NT2/D1 (cell line): ENCODE results near the gene COG6.

Experiments used
- SUZ12 ChIP-seq: IDR thresholded peaks from 2 replicates; pipeline ENCODE4 v1.6.1; 2011; ENCODE audit not compliant: insufficient read length, insufficient read depth; ENCODE audit errors: extremely low read depth
- YY1 ChIP-seq: IDR thresholded peaks from 2 replicates; pipeline ENCODE4 v1.6.1; 2011; ENCODE audit not compliant: insufficient read length, insufficient read depth

DNA sequence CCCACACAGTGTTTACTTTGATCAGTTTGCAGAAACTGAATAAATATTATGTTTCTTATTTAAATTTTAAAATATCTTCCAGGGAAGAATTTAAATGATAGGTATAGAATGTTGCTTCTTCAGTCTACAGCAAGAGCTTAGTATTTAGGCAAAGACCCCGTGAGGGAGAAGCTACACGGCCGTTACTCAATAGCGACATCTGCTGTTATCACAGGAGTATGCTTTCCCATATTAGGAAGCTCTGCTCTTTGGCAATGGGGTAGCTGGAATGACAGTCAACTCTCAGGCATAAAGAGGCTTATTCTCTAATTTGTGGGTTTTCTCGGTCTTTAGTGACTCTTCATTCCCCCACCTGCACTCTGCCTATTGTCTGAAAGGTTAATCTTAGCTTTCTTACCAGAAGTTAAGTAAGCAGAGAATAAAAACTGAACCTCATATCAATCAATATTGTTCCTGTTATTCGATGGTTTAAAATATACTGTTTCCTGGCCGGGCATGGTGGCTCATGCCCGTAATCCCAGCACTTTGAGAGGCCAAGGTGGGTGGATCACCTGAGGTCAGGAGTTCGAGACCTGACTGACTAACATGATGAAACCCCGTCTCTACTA, 39.3 kb upstream of the COG6 start:
- TF ChIP-seq YY1 (no peak), SUZ12 (no peak)
